Uterus (tissue), 2 donors: ENCODE data around the gene IL10.

Experiments
- POLR2A ChIP-seq, 2 donors: fragments of 450-650 bp; IDR thresholded peaks; one replicate each; pipeline ENCODE4 v1.6.1; 2016; ENCODE audit warnings: antibody characterized with exemption in 2 of 2, mild to moderate bottlenecking in 1 of 2, moderate library complexity in 1 of 2
- TF ChIP-seq, protein P1 (sequence below), 4 experiments: fragments of 200-600 bp in 2 of 4; fragments of 450-650 bp in 2 of 4; sonication (generic) in 2 of 4; IDR thresholded peaks; one replicate each; pipeline ENCODE4 v1.5.1; 2016 to 2019; ENCODE audit warnings: antibody characterized with exemption in 4 of 4, mild to moderate bottlenecking in 2 of 4, moderate library complexity in 1 of 4

DNA sequence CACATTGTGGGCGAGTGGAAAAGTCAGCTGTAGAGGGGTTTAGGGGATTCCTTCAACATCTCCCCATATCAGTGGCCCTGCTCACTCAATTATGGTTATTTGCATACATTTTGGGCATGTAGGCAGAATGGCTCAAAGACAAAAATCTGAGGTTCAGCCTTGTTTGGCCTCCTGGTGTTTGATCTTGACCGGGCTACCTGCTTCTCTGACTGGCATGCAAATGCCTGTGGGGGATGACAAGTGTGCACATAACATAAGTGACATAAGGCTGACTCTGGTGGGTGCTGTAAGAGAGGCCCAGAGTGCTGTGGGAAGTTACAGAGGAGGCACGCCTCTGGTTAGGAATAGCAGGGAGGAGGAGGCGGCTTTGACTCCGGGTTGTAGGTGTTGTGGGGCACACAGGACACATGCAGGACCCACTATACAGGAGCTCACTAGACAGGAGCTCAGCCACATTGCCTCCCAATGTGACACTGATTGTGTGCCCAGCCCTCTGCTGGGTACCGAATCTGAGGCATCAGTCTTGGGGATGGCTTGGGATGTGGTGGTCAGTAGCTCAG, 31.1 kb downstream of the IL10 start:
- TF ChIP-seq, protein P1, sequence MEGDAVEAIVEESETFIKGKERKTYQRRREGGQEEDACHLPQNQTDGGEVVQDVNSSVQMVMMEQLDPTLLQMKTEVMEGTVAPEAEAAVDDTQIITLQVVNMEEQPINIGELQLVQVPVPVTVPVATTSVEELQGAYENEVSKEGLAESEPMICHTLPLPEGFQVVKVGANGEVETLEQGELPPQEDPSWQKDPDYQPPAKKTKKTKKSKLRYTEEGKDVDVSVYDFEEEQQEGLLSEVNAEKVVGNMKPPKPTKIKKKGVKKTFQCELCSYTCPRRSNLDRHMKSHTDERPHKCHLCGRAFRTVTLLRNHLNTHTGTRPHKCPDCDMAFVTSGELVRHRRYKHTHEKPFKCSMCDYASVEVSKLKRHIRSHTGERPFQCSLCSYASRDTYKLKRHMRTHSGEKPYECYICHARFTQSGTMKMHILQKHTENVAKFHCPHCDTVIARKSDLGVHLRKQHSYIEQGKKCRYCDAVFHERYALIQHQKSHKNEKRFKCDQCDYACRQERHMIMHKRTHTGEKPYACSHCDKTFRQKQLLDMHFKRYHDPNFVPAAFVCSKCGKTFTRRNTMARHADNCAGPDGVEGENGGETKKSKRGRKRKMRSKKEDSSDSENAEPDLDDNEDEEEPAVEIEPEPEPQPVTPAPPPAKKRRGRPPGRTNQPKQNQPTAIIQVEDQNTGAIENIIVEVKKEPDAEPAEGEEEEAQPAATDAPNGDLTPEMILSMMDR (IDR thresholded peaks at IDR 0.05) = no peak
- no peak for TF ChIP-seq POLR2A (IDR thresholded peaks at IDR 0.05)
